ENCODE measurements around the gene RTN1.
"Not testable (repeated sequence)": the region's sequence is repeated elsewhere in the genome, so short reads cannot be mapped to it uniquely, and the experiment has no call there.

The RTN1 gene

DNA sequence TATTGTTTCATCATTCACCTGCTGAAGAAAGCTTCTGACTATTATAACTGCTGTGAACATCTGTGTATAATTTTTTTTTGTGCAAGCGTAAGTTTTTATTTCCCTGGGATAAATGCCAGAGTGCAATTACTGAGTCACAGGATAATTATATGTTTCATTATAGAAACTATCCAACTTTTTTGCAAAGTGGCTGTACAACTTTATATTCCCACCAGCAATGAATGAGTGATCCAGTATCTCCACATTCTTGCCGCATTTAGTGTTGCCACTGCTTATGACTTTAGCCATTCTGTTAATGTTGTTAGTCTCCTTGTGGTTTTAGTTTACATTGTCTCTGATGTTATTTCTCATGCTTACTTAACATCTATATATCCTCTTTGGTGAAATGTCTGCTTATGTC lies 205.8 kb downstream of the RTN1 start:
- Histone ChIP-seq H3K79me2 (ENCODE audit: low read length) (no peaks in the 10 kb centered on the region), H4K20me1 (ENCODE audit: insufficient read depth, low read length) (no peaks in the 10 kb centered on the region), H3K27me3 (replicated peaks; ENCODE audit: insufficient read depth, low read length) (no peaks in the 10 kb centered on the region), H3K4me3 (ENCODE audit: low read length) (no peak overlapping the region), H3K4me2 (ENCODE audit: low read depth, low read length) (no peak overlapping the region), H3K36me3 (replicated peaks; ENCODE audit: insufficient read depth, low read length) (no peaks in the 10 kb centered on the region), H3K9ac (ENCODE audit: low read length) (no peak overlapping the region), H2AFZ (ENCODE audit: low read length) (no peak overlapping the region), H3K4me1 (ENCODE audit: low read length) (no peaks in the 10 kb centered on the region), H3F3A (ENCODE audit: insufficient read depth, low read length) (no peaks in the 10 kb centered on the region), H3K9me2 (replicated peaks; ENCODE audit: insufficient read depth, low read length) (no peaks in the 10 kb centered on the region), H3K27ac (ENCODE audit: low read length) (no peak overlapping the region), H3K9me3 (replicated peaks; ENCODE audit: insufficient read depth, low read length) (no peaks in the 10 kb centered on the region)
- TF ChIP-seq, protein P1, sequence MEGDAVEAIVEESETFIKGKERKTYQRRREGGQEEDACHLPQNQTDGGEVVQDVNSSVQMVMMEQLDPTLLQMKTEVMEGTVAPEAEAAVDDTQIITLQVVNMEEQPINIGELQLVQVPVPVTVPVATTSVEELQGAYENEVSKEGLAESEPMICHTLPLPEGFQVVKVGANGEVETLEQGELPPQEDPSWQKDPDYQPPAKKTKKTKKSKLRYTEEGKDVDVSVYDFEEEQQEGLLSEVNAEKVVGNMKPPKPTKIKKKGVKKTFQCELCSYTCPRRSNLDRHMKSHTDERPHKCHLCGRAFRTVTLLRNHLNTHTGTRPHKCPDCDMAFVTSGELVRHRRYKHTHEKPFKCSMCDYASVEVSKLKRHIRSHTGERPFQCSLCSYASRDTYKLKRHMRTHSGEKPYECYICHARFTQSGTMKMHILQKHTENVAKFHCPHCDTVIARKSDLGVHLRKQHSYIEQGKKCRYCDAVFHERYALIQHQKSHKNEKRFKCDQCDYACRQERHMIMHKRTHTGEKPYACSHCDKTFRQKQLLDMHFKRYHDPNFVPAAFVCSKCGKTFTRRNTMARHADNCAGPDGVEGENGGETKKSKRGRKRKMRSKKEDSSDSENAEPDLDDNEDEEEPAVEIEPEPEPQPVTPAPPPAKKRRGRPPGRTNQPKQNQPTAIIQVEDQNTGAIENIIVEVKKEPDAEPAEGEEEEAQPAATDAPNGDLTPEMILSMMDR (IDR thresholded peaks at IDR 0.05; ENCODE audit: low read length): no peak
- TF ChIP-seq EZH2 (optimal IDR thresholded peaks at IDR 0.05; ENCODE audit: low read depth, low read length) (no peak), EZH2phosphoT487 (IDR thresholded peaks at IDR 0.05; ENCODE audit: low read length) (no peak)
- DNase-seq: no peak

DNA sequence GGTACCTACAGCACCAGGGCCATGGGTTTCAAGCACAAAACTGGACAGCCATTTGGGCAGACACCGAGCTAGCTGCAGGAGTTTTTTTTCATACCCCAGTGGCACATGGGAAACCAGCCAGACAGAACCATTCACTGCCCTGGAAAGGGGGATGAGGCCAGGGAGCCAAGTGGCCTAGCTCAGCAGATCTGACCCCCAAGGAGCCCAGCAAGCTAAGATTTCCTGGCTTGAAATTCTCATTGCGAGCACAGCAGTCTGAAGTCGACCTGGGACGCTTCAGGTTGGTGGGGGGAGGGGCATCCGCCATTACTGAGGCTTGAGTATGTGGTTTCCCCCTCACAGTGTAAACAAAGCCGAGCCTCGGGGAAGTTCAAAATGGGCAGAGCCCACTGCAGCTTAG lies 212.8 kb downstream of the RTN1 start:
- no peaks in the 10 kb centered on the region for H3K4me1 ChIP-seq (ENCODE audit: low read length)
- TF ChIP-seq, protein P1 (IDR thresholded peaks at IDR 0.05; ENCODE audit: low read length): no peak
- TF ChIP-seq EZH2phosphoT487 (IDR thresholded peaks at IDR 0.05; ENCODE audit: low read length) (no peak), EZH2 (optimal IDR thresholded peaks at IDR 0.05; ENCODE audit: low read depth, low read length) (no peak)
- H3K9ac ChIP-seq (ENCODE audit: low read length): no peak overlapping the region
- no peaks in the 10 kb centered on the region for H3K9me3 ChIP-seq (replicated peaks; ENCODE audit: insufficient read depth, low read length)
- H3K36me3 ChIP-seq (replicated peaks; ENCODE audit: insufficient read depth, low read length): no peaks in the 10 kb centered on the region
- no peaks in the 10 kb centered on the region for H3K79me2 ChIP-seq (ENCODE audit: low read length)
- no peak for DNase-seq
- H3K4me3 ChIP-seq (ENCODE audit: low read length): no peak overlapping the region
- no peaks in the 10 kb centered on the region for H4K20me1 ChIP-seq (ENCODE audit: insufficient read depth, low read length)
- no peaks in the 10 kb centered on the region for H3K27me3 ChIP-seq (replicated peaks; ENCODE audit: insufficient read depth, low read length)
- H3K4me2 ChIP-seq (ENCODE audit: low read depth, low read length): no peak overlapping the region
- no peak overlapping the region for H2AFZ ChIP-seq (ENCODE audit: low read length)
- H3K9me2 ChIP-seq (replicated peaks; ENCODE audit: insufficient read depth, low read length): no peaks in the 10 kb centered on the region
- no peak overlapping the region for H3K27ac ChIP-seq (ENCODE audit: low read length)
- H3F3A ChIP-seq (ENCODE audit: insufficient read depth, low read length): no peaks in the 10 kb centered on the region

DNA sequence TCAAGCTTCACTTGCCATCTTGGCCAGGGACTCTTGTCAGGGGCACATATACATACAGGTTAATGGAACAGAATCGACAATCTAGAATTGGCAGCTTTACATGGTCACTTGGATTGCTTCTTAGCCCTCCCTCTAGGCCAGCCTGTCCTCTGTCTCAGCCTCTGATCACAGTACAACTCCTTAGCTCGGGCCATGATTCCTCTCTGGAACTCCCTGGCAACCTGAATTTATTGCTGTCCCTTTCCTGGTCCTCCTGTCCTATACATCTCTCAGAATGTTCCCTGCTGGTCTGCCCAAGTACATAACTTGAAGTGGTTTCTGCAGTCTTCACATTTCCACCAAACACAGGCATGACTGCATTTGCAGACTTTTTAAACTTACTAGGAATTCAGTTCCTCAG lies 214.1 kb downstream of the RTN1 start:
- H3K27me3 ChIP-seq (replicated peaks; ENCODE audit: insufficient read depth, low read length): no peaks in the 10 kb centered on the region
- H3K9me3 ChIP-seq (replicated peaks; ENCODE audit: insufficient read depth, low read length): no peaks in the 10 kb centered on the region
- H2AFZ ChIP-seq (ENCODE audit: low read length): no peak overlapping the region
- H3K4me1 ChIP-seq (ENCODE audit: low read length): no peaks in the 10 kb centered on the region
- no peaks in the 10 kb centered on the region for H3K36me3 ChIP-seq (replicated peaks; ENCODE audit: insufficient read depth, low read length)
- no peak for DNase-seq
- H3K79me2 ChIP-seq (ENCODE audit: low read length): no peaks in the 10 kb centered on the region
- no peaks in the 10 kb centered on the region for H3F3A ChIP-seq (ENCODE audit: insufficient read depth, low read length)
- no peak overlapping the region for H3K4me3 ChIP-seq (ENCODE audit: low read length)
- H3K9ac ChIP-seq (ENCODE audit: low read length): no peak overlapping the region
- no peak overlapping the region for H3K27ac ChIP-seq (ENCODE audit: low read length)
- no peaks in the 10 kb centered on the region for H4K20me1 ChIP-seq (ENCODE audit: insufficient read depth, low read length)
- no peak for TF ChIP-seq EZH2 (optimal IDR thresholded peaks at IDR 0.05; ENCODE audit: low read depth, low read length)
- no peak for TF ChIP-seq EZH2phosphoT487 (IDR thresholded peaks at IDR 0.05; ENCODE audit: low read length)
- TF ChIP-seq, protein P1 (IDR thresholded peaks at IDR 0.05; ENCODE audit: low read length): no peak
- no peaks in the 10 kb centered on the region for H3K9me2 ChIP-seq (replicated peaks; ENCODE audit: insufficient read depth, low read length)
- no peak overlapping the region for H3K4me2 ChIP-seq (ENCODE audit: low read depth, low read length)

DNA sequence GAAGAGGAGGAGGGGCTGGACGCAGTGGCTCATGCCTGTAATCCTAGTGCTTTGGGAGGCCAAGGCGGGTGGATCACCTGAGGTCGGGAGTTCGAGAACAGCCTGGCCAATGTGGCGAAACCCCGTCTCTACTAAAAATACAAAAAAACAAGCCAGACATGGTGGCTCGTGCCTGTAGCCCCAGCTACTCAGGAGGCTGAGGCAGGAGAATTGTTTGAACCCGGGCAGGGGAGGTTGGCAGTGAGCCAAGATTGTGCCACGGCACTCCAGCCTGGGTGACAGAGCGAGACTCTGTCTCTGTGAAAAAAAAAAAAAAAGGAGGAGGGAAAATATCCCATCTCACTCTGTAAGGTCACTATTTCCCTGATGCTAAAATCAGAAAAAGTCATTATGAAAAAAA lies 216.4 kb downstream of the RTN1 start:
- not testable (repeated sequence) for H3K79me2 ChIP-seq (ENCODE audit: low read length); DNase-seq; H3K9ac ChIP-seq (ENCODE audit: low read length); H3K4me3 ChIP-seq (ENCODE audit: low read length); H3K9me2 ChIP-seq (replicated peaks; ENCODE audit: insufficient read depth, low read length); H3K4me2 ChIP-seq (ENCODE audit: low read depth, low read length); H3K4me1 ChIP-seq (ENCODE audit: low read length); H3K27me3 ChIP-seq (replicated peaks; ENCODE audit: insufficient read depth, low read length); H3K36me3 ChIP-seq (replicated peaks; ENCODE audit: insufficient read depth, low read length); H3F3A ChIP-seq (ENCODE audit: insufficient read depth, low read length); H2AFZ ChIP-seq (ENCODE audit: low read length); H3K27ac ChIP-seq (ENCODE audit: low read length); H3K9me3 ChIP-seq (replicated peaks; ENCODE audit: insufficient read depth, low read length); H4K20me1 ChIP-seq (ENCODE audit: insufficient read depth, low read length)

DNA sequence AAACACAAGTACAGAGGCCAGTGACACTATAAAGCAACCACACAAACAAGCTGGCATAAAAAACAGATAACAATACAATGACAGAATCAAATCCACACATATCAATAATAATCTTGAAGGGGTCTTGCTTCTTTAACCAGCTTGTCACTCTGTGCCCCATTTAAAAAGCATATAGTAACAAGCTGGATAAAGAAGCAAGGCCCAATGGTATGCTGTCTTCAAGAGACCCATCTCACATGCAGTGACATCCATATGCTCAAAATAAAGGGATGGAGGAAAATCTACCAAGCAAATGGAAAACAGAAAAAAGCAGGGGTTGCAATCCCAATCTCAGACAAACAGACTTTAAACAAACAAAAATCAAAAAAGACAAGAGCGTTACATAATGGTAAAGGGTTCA lies 223.7 kb downstream of the RTN1 start:
- not testable (repeated sequence) for H3K4me1 ChIP-seq (ENCODE audit: low read length); H3K9ac ChIP-seq (ENCODE audit: low read length); H3F3A ChIP-seq (ENCODE audit: insufficient read depth, low read length); H3K9me2 ChIP-seq (replicated peaks; ENCODE audit: insufficient read depth, low read length); H4K20me1 ChIP-seq (ENCODE audit: insufficient read depth, low read length); H3K9me3 ChIP-seq (replicated peaks; ENCODE audit: insufficient read depth, low read length); H3K27ac ChIP-seq (ENCODE audit: low read length); H3K4me2 ChIP-seq (ENCODE audit: low read depth, low read length); H3K27me3 ChIP-seq (replicated peaks; ENCODE audit: insufficient read depth, low read length); DNase-seq; H3K4me3 ChIP-seq (ENCODE audit: low read length); H3K79me2 ChIP-seq (ENCODE audit: low read length); H2AFZ ChIP-seq (ENCODE audit: low read length); H3K36me3 ChIP-seq (replicated peaks; ENCODE audit: insufficient read depth, low read length)

Measured in MM.1S (cell line).